Omental fat pad (tissue), 4 donors: ENCODE data around the gene TMEM156. TPM values are rescaled to one million over a fixed set of nuclear protein-coding genes. Genes with fewer than 3 reads are reported as not detected.

Experiments
- ATAC-seq: fragments of 150-250 bp; one replicate; pipeline ENCODE4 v1.9.1; 2016; ENCODE audit warnings: mild to moderate bottlenecking, moderate library complexity; ENCODE audit not compliant: low FRiP score
- DNase-seq: peaks from one replicate; pipeline ENCODE4 v3.0.0-alpha.2; 2019; ENCODE audit warnings: low spot score
- CTCF ChIP-seq, 3 donors: fragments of 450-650 bp; IDR thresholded peaks; one replicate each; pipeline ENCODE4 v1.5.1; 2016 to 2017; ENCODE audit warnings: antibody characterized with exemption in 3 of 3, mild to moderate bottlenecking in 3 of 3, moderate library complexity in 2 of 3
- total RNA-seq, 4 donors: library from RNA; depleted of rRNA; stranded (reverse); fragments of >200 nt; gene quantifications; one replicate each; pipeline ENCODE4 v1.1.0, GENCODE V29; 2016

TMEM156 gene
- total RNA-seq, 4 donors from 2014 or later = 0.82 TPM; not detected in 3

GRCh38 chr4:38940476-38940875 lies 91.7 kb downstream of the TMEM156 start:
- no peak for DNase-seq
- TF ChIP-seq CTCF (IDR thresholded peaks at IDR 0.05) = no peak
- no peak for ATAC-seq

- TF ChIP-seq CTCF (IDR thresholded peaks at IDR 0.05) = no peak
- ATAC-seq = no peak
- DNase-seq = no peak
Measured at GRCh38 chr4:38939165-38939564, 93.0 kb downstream of the TMEM156 start.

GRCh38 chr4:38935391-38936073 lies 96.7 kb downstream of the TMEM156 start:
- no peak for DNase-seq
- ATAC-seq = no peak
- TF ChIP-seq CTCF (IDR thresholded peaks at IDR 0.05) = no peak

GRCh38 chr4:38931125-38931524 lies 101.1 kb downstream of the TMEM156 start:
- no peak for TF ChIP-seq CTCF (IDR thresholded peaks at IDR 0.05)
- DNase-seq (no peak), ATAC-seq (no peak)

- TF ChIP-seq CTCF (IDR thresholded peaks at IDR 0.05) = no peak
- ATAC-seq (no peak), DNase-seq (no peak)
Measured at GRCh38 chr4:38930707-38931106, 101.5 kb downstream of the TMEM156 start.

- no peak for ATAC-seq
- no peak for DNase-seq
- no peak for TF ChIP-seq CTCF (IDR thresholded peaks at IDR 0.05)
Measured at GRCh38 chr4:38930204-38930603, 102.0 kb downstream of the TMEM156 start.

- no peak for TF ChIP-seq CTCF (IDR thresholded peaks at IDR 0.05)
- DNase-seq = no peak
Measured at GRCh38 chr4:38928974-38929373, 103.2 kb downstream of the TMEM156 start.

More at GRCh38 chr4:38928974-38929373, 103.2 kb downstream of the TMEM156 start:
- no peak for ATAC-seq
